H1 (cell line): ENCODE results near the gene FGFRL1. TPM values are rescaled to one million over a fixed set of nuclear protein-coding genes. Genes with fewer than 3 reads are reported as not detected.

Source experiments
- BACH1 ChIP-seq: IDR thresholded peaks from 2 replicates; pipeline ENCODE4 v1.6.1; 2012; ENCODE audit warnings: low read length, improper control_type of control experiment
- POLR2A ChIP-seq, 2 experiments: IDR thresholded peaks; 1 replicate in 1 of 2; 2 replicates in 1 of 2; pipeline ENCODE4 v1.6.1; 2011; ENCODE audit warnings: low read depth in 2 of 2, low read length in 2 of 2, mild to moderate bottlenecking in 2 of 2; ENCODE audit errors: control extremely low read depth in 1 of 2
- RNF2 ChIP-seq: fragments of 200-900, 300-1000 bp; sonication (generic); IDR thresholded peaks from 2 replicates; pipeline ENCODE4 v1.7.1; 2016; ENCODE audit warnings: borderline replicate concordance, low read depth, mild to moderate bottlenecking, antibody characterized with exemption, low read length; ENCODE audit not compliant: poor library complexity, severe bottlenecking; ENCODE audit errors: missing control alignments
- polyA plus RNA-seq, 7 experiments: library from polyadenylated mRNA; depleted of rRNA in 3 of 7; stranded (reverse) in 5 of 7; unstranded in 2 of 7; fragments of >200 nt in 5 of 7; fragments of 200-250 nt in 2 of 7; gene quantifications; 1 replicate in 5 of 7; 2 replicates in 1 of 7; 4 replicates in 1 of 7; pipeline versions ENCODE4 v1.2.1 to v1.2.3, GENCODE V29; 2011 to 2013; ENCODE audit warnings: missing spikeins in 2 of 7, mixed read lengths in 2 of 7
- total RNA-seq: library from RNA; stranded (reverse); fragmentation: NEBNext Ultra II Directional; extraction: Animal tissue kit (Norgen Biotek cat#: 25700); gene quantifications from 2 replicates; pipeline ENCODE4 v1.2.1, GENCODE V29; 2021

FGFRL1 gene
- total and polyA plus RNA-seq, 2 of the 8 experiments (the other 6 are each of a cell fraction or from before 2014, with no cell fraction given) = 18.9 to 34.6 TPM

- TF ChIP-seq RNF2 (no peak), POLR2A (IDR thresholded peaks at IDR 0.05; ENCODE audit: control extremely low read depth in 1 of 2, low read depth in 2 of 2, low read length in 2 of 2) (no peak), BACH1 (no peak)
Measured at GRCh38 chr4:1024882-1025545, 13.6 kb downstream of the FGFRL1 start (continued).
